ENCODE data around the gene KCNIP1.

KCNIP1 gene

DNA sequence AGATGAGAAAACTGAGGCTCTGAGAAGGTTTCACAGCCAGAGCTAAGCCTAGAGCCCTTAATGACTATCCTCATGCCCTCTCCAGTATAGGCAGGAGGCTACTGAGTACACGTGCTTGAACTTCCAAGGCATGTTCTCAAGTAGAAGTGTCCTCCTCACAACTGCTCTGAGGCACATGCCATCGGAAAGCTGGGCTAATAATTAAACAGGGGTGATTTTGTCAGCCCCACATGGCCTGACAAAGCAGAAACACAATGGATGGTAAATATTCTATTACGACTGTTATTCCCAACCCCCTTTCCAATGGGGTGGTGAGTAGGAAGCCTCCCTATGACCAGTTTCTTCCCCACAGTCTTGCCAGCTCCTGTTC lies 34.3 kb downstream of the KCNIP1 start:
- TF ChIP-seq, protein P1, sequence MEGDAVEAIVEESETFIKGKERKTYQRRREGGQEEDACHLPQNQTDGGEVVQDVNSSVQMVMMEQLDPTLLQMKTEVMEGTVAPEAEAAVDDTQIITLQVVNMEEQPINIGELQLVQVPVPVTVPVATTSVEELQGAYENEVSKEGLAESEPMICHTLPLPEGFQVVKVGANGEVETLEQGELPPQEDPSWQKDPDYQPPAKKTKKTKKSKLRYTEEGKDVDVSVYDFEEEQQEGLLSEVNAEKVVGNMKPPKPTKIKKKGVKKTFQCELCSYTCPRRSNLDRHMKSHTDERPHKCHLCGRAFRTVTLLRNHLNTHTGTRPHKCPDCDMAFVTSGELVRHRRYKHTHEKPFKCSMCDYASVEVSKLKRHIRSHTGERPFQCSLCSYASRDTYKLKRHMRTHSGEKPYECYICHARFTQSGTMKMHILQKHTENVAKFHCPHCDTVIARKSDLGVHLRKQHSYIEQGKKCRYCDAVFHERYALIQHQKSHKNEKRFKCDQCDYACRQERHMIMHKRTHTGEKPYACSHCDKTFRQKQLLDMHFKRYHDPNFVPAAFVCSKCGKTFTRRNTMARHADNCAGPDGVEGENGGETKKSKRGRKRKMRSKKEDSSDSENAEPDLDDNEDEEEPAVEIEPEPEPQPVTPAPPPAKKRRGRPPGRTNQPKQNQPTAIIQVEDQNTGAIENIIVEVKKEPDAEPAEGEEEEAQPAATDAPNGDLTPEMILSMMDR (IDR thresholded peaks at IDR 0.05; ENCODE audit: insufficient read depth, low read depth, low read length, missing control alignments): no peak
- no peak overlapping the region for H3K4me3 ChIP-seq (ENCODE audit: low read depth, low read length)
- no peak for DNase-seq (ENCODE audit: low read depth)

DNA sequence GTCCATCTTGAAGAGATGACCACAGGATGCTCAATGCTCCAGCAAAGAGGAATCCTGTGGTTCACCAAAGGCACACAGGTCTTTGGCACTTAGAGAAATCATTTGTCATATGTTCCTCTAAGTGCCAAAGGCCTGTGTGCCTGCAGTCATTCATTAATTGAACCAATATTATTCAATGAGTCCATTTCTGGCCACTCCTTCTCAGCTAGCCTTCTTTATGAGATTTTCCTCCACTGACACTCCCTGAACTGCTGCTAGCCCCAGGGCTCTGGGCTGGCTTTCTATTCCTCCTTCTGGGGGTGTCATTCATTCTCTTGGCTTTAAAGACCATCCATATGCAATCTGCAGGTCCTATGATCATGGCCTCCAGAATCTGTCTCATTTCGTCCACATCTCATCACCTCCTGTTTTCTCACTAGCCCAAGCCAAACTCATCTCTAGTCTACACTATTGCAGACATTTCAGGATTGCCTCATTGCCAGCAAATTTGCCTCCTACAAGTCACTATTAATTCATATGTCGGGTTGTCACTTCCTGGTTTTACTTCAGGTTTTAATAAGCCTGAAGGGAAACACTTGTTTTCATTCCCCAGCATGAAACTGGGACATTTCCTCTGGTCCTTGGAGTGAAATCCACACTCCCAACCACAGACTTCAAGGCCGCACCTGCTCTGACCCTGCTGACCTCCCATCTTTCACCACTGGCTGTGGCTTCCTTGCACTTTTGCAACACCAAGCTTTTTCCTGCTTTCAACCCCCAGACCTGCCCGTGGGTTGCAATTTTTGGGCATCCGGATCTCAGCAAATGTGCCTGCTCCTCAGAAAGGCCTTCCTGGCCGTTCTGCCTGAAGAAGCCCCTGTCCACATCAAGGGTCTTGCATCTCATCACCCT lies 35.1 kb downstream of the KCNIP1 start:
- TF ChIP-seq, protein P1 (IDR thresholded peaks at IDR 0.05; ENCODE audit: insufficient read depth, low read depth, low read length, missing control alignments): no peak
- DNase-seq (ENCODE audit: low read depth): no peak
- no peak overlapping the region for H3K4me3 ChIP-seq (ENCODE audit: low read depth, low read length)

DNA sequence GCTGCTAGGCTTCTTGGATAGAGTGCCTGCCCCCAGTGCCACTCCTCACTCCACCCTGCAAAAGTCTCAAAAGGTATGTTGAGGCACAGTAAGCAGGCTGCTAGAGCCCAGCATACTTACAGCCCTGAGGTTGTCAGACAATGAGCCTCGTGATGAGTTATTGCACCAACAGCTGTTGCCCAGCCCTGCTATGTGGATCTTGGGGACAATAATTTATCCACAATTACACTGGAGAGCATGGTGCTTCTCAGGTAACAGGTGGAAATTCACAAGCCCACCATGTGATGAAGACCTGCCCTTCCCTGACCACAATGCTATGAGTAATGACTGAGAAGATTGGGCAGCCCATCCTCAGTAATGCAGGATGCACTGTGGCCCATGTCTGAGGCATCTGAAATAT lies 36.5 kb downstream of the KCNIP1 start:
- no peak for DNase-seq (ENCODE audit: low read depth)
- no peak overlapping the region for H3K4me3 ChIP-seq (ENCODE audit: low read depth, low read length)
- TF ChIP-seq, protein P1 (IDR thresholded peaks at IDR 0.05; ENCODE audit: insufficient read depth, low read depth, low read length, missing control alignments): no peak

DNA sequence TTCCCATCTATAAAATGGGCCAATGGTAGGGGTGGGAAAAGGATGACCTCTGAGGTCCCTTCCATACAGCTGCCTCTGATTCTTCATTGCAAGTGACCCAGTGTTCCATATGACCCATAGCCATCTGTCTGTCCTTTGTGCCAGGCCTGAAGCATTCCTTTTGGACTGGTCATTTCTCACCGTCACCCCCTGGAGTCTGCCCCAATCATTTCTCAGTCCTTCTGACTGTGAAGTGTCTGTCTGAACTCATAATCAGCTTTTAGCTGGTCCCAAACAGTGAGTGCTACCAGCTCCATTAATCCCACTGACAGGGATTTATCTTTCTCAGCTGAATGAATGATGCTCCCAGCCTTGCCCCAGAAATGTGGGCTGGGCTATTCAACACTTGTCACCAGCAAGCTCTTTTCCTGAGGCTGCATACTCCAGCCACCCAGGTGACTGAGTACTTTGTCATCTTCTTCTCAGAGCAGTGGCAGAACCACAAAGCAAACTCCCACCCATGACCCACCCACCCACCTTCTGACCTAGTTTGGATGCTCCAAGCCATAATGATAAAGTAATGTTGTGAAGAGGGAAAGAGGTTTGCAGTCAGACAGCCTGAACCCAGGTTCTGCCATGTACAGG lies 37.4 kb downstream of the KCNIP1 start:
- DNase-seq (ENCODE audit: low read depth): no peak
- TF ChIP-seq, protein P1 (IDR thresholded peaks at IDR 0.05; ENCODE audit: insufficient read depth, low read depth, low read length, missing control alignments): no peak
- no peak overlapping the region for H3K4me3 ChIP-seq (ENCODE audit: low read depth, low read length)

DNA sequence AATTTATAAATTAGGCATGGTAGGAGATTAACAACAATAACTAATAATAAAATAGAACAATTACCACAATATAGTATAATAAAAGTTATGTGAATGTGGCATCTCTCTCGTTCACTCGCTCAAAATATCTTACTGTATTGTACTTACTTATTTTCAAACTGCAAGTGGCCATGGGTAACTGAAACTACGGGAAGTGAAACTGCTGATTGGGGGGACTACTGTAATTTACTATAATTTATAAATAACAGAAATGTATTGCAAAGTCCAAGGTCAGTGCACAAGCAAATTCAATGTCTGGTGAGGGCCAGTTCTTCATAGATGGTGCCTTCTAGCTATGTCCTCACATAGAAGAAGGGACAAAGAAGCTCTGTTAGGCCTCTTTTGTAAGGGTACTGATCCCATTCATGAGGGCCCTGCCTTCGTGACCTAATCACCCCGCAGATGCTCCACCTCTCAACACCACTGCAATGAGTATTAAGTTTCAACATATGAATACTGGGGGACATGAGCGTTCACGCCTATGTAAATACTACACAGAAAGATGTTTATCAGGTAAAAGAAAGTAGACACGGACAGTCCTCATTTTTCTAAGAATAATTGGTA lies 39.0 kb downstream of the KCNIP1 start:
- no peak for DNase-seq (ENCODE audit: low read depth)
- no peak overlapping the region for H3K4me3 ChIP-seq (ENCODE audit: low read depth, low read length)
- TF ChIP-seq, protein P1 (IDR thresholded peaks at IDR 0.05; ENCODE audit: insufficient read depth, low read depth, low read length, missing control alignments): no peak

DNA sequence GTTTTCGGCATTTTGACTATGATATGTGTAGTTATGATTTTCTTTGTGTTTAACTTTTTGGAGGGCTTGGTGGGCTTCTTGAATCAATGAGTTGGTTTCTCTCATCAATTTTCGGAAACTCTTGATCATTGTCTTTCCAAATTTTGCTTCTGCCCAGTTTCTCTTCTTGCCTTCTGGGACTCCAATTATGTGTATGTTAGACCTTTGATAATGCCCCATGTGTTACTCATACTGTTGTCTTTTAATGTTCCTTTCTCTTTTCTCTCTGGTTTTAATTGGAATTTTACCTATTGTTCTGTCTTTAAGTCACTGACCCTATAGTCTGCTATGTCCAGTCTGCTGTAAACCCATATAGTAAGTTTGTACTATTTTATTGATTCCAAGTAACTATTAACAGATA lies 41.5 kb downstream of the KCNIP1 start:
- TF ChIP-seq, protein P1 (IDR thresholded peaks at IDR 0.05; ENCODE audit: insufficient read depth, low read depth, low read length, missing control alignments): no peak
- no peak for DNase-seq (ENCODE audit: low read depth)

More for the DNA sequence above, 41.5 kb downstream of the KCNIP1 start:
- no peak overlapping the region for H3K4me3 ChIP-seq (ENCODE audit: low read depth, low read length)

Measured in GM12865 (cell line).